Activated naive CD4-positive, alpha-beta T cell treated with anti-CD3 and anti-CD28 coated beads, Interleukin-2, amount 10 ng/mL, durations not matched to agents 5 hours and 36 hours (primary cell): ENCODE results near the gene FAHD1. TPM values are rescaled to one million over a fixed set of nuclear protein-coding genes. Genes with fewer than 3 reads are reported as not detected.

ENCODE experiments used
- total RNA-seq, 2 experiments: library from RNA; stranded (reverse); gene quantifications; one replicate each; pipeline ENCODE4 v1.2.3, GENCODE V29; 2021

The FAHD1 gene
- total RNA-seq: 10 to 100 TPM; 11.3 to 11.5 TPM

DNA sequence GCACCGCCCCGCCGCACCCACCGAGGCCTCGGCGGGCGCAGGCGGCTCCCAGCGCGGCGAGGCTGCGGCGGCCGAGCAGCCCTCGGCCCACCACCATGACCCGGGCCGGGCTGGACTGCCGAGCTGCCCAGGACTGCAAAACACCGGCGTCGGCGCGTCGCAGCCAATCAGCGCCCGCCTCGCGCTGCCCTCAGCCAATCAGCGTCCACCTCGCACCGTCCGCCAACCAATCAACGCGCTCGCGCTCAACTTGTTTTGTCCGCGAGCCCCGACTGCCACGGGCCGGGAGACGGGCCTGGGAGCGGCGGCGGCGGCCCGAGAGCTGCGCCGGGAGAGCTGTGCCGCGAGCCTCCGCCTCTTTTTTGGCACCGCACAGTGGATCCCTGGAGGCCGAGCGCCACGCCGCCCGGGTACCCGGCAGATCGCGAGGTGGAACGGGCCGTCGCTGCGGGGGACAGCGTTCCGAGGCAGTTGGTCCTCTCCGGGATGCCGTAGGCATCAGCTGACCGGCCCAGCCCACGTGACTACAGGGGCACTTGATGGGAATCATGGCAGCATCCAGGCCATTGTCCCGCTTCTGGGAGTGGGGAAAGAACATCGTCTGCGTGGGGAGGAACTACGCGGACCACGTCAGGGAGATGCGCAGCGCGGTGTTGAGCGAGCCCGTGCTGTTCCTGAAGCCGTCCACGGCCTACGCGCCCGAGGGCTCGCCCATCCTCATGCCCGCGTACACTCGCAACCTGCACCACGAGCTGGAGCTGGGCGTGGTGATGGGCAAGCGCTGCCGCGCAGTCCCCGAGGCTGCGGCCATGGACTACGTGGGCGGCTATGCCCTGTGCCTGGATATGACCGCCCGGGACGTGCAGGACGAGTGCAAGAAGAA lies at the start of gene FAHD1, which contains the start of gene HAGH:
Gene FAHD1 (plus strand): TSS at position 516 of the 883 bp plus-strand sequence. CDS start 33 bp downstream, at position 549.
Gene HAGH (minus strand): TSS at position 135 of the 883 bp plus-strand sequence. CDS start 38 bp downstream, at position 97.

DNA sequence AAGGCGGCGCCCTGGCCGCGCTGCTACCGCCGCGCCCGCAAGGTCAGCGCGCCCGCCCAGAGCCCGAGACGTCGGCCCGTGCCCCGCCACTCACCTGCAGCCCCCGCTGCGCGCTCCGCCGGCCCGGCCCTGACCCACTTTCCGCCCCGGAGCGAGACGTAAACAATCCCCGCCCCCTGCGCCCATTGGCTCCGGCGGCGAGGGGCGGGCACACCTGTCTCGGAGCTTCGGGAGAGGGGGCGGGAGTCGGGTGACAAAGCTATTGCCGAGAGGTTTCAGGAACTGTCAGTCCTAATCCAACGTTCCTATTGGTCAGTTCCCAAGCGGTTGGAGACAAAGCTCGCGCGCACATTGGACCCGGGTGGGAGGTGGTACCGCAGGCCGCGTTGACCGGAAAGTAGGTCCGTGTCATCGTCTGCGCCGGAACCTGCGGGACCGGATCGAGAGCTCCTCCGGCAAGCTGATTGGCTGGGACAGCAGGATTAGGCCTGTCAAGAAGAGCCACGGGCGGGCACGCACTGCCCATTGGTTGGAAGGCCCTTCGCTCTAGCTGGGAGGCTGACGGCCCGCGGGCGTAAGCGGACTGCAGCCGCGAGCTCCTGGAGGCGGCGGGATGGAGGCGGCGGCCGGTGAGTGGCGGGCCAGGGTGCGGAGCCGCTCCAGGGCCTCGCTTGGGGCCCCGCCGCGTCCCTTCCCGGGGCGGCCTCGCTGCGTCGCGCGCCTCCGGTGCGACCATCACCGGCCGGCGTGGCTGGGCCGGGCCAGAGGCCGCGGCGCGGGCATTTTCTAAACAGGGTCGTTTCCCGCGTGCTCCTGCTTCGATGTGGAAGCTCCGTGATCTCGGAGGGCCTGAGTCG lies 44.4 kb upstream of the FAHD1 start, which contains the start of the genes NUBP2 and SPSB3:
Gene NUBP2 (plus strand): TSS at position 553 of the 857 bp plus-strand sequence. CDS start 61 bp downstream, at position 614.
Gene SPSB3 (minus strand): TSS at position 164 of the 857 bp plus-strand sequence. CDS start 1,088 bp downstream, outside the sequence.

DNA sequence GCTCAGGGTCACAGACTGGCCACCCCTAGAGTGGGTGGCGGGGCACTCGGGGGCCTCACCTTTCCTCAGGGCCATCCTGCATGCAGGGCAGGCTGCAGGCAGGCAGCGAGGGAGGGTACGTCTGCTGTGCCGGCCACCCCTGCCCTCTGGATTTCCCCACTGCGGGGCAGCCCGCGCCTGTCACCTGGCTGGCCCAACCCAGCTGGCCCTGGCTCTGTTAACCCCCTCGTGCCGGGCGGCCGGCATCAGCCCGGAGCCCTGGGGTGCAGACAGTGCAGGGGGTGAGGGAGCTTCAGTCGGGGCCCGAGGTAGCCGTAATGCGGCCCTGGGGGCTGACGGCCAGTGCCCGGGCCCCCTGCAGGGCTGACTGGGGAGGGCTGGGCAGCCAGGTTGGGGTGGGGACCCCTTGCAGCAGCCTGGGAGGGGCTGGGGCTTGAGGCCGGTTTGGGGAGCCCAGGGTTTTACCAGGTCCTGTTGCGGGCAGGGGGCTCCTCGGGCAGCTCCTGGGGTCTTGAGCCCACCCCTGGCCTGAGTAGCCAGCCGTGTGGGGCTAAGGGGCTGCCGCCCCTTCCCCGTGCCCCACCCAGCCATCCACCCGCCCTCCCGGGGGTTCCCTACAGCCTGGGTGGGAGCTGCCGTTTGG lies 33.3 kb upstream of the FAHD1 start, which contains the start of gene IGFALS:
Gene IGFALS (minus strand): TSS at position 128 of the 643 bp plus-strand sequence. CDS start 53 bp downstream, at position 75.

DNA sequence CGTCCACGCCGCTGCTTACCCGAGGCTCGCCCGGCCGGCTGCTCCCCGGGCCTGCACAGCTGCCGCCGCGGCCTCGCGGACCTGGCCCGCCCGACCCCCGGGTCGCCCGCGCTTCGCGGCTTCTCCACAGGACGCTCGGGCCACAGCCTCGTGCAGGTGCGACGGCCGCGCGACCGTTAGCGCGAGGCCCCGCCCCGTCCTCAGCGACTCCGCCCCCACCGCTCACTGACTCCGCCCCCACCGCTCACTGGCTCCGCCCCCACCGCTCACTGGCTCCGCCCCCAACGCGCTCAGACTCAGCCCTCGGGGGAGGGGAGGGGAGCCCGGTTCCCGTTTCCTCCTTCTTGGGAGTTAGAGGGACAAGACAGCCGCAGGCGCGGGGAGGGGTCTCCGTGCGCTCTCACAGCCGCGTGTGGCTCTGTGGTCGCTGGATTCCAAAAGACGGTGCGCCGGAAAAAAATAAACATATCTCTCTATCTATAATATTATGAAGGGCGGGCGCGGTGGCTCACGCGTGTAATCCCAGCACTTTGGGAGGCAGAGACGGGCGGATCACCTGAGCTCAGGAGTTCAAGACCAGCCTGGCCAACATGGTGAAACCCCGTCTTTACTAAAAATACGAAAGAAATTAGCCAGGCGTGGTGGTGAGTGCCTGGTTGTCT lies 45.1 kb downstream of the FAHD1 start, which contains the start of gene MEIOB:
Gene MEIOB (minus strand): TSS at position 191 of the 662 bp plus-strand sequence. CDS start 3,989 bp downstream, outside the sequence.

Other genes starting within 250 kb of the FAHD1 start
- gene IFT140, start 215.1 kb upstream of the FAHD1 start, total RNA-seq: 10 to 100 TPM; 11.7 to 13.4 TPM
- gene CRAMP1, start 214.8 kb upstream of the FAHD1 start, total RNA-seq: 10 to 100 TPM; 27.4 to 28.1 TPM
- 10 to 100 TPM; 45.1 to 47.1 TPM for gene JPT2, start 148.9 kb upstream of the FAHD1 start, total RNA-seq
- 100 to 1,000 TPM; 107 to 115 TPM for gene MAPK8IP3, start 121.0 kb upstream of the FAHD1 start, total RNA-seq
- 10 to 100 TPM; 43.1 to 45.1 TPM for gene NME3, start 55.7 kb upstream of the FAHD1 start, total RNA-seq
- 10 to 100 TPM; 26.6 to 27.4 TPM for gene EME2, start 54.4 kb upstream of the FAHD1 start, total RNA-seq
- 10 to 100 TPM; 88.3 to 89.4 TPM for gene MRPS34, start 54.1 kb upstream of the FAHD1 start, total RNA-seq
- 10 to 100 TPM; 53.5 to 53.7 TPM for gene SPSB3, start 44.6 kb upstream of the FAHD1 start, total RNA-seq
- 10 to 100 TPM; 45.7 to 47.8 TPM for gene NUBP2, start 44.2 kb upstream of the FAHD1 start, total RNA-seq
- under 1 TPM in 1 of 2 experiments, not detected in 1; 0.15 TPM for gene IGFALS, start 33.5 kb upstream of the FAHD1 start, total RNA-seq
- 10 to 100 TPM; 41.0 to 44.3 TPM for gene HAGH, start 381 bp upstream of the FAHD1 start, total RNA-seq
- gene MEIOB, start 45.0 kb downstream of the FAHD1 start, total RNA-seq: not detected
- not detected for gene HS3ST6, start 91.2 kb downstream of the FAHD1 start, total RNA-seq
- 10 to 100 TPM; 13.7 to 13.8 TPM for gene MSRB1, start 116.0 kb downstream of the FAHD1 start, total RNA-seq
- not detected for gene RPL3L, start 127.5 kb downstream of the FAHD1 start, total RNA-seq
- 100 to 1,000 TPM; 110 to 120 TPM for gene NDUFB10, start 132.3 kb downstream of the FAHD1 start, total RNA-seq
- 1,000 to 10,000 TPM; 3,275 to 3,410 TPM for gene RPS2, start 137.6 kb downstream of the FAHD1 start, total RNA-seq
- not detected for gene RNF151, start 139.7 kb downstream of the FAHD1 start, total RNA-seq
- gene TBL3, start 144.8 kb downstream of the FAHD1 start, total RNA-seq: 10 to 100 TPM; 24.4 to 27.4 TPM
- under 1 TPM; 0.40 to 0.77 TPM for gene NOXO1, start 154.3 kb downstream of the FAHD1 start, total RNA-seq
- gene GFER, start 157.0 kb downstream of the FAHD1 start, total RNA-seq: 10 to 100 TPM; 26.6 to 27.3 TPM
- 1 to 10 TPM; 2.2 to 2.8 TPM for gene SYNGR3, start 162.8 kb downstream of the FAHD1 start, total RNA-seq
- gene ZNF598, start 182.6 kb downstream of the FAHD1 start, total RNA-seq: 10 to 100 TPM; 51.5 to 52.2 TPM
- under 1 TPM; 0.24 to 0.48 TPM for gene NPW, start 192.6 kb downstream of the FAHD1 start, total RNA-seq
- 1 to 10 TPM; 2.8 to 3.2 TPM for gene NHERF2, start 199.7 kb downstream of the FAHD1 start, total RNA-seq
- gene NTHL1, start 220.6 kb downstream of the FAHD1 start, total RNA-seq: 10 to 100 TPM; 21.4 to 21.8 TPM
- 100 to 1,000 TPM; 106 to 109 TPM for gene TSC2, start 220.8 kb downstream of the FAHD1 start, total RNA-seq